Neuronal stem cell (in vitro differentiated cells): Measurements from ENCODE around the gene TM9SF4.

ENCODE experiments used
- DNase-seq: peaks from one replicate; pipeline ENCODE4 v3.0.0-alpha.2; 2013; ENCODE audit warnings: low spot score
- H2AFZ ChIP-seq: one replicate; pipeline ENCODE4 v1.6.1; 2013; ENCODE audit warnings: mild to moderate bottlenecking, low read length, inconsistent platforms
- H2AK5ac ChIP-seq: 2 replicates; pipeline ENCODE4 v1.6.1; 2013; ENCODE audit warnings: low read depth, mild to moderate bottlenecking, inconsistent platforms, low read length, moderate library complexity, mixed read lengths
- H2BK120ac ChIP-seq: 2 replicates; pipeline ENCODE4 v1.6.1; 2013; ENCODE audit warnings: low read depth, mild to moderate bottlenecking, inconsistent platforms, low read length, moderate library complexity, mixed read lengths
- H2BK12ac ChIP-seq: one replicate; pipeline ENCODE4 v1.6.1; 2013; ENCODE audit warnings: low read length, inconsistent platforms
- H2BK15ac ChIP-seq: 2 replicates; pipeline ENCODE4 v1.6.1; 2013; ENCODE audit warnings: mild to moderate bottlenecking, low read length, inconsistent platforms, mixed read lengths
- H2BK5ac ChIP-seq: one replicate; pipeline ENCODE4 v1.6.1; 2013; ENCODE audit warnings: inconsistent platforms, mild to moderate bottlenecking, low read length, moderate library complexity
- H3K14ac ChIP-seq: one replicate; pipeline ENCODE4 v1.6.1; 2013; ENCODE audit warnings: low read length, inconsistent platforms
- H3K18ac ChIP-seq: 2 replicates; pipeline ENCODE4 v1.6.1; 2013; ENCODE audit warnings: low read length, inconsistent platforms
- H3K23ac ChIP-seq: 2 replicates; pipeline ENCODE4 v1.6.1; 2013; ENCODE audit warnings: low read depth, mild to moderate bottlenecking, mixed read lengths, low read length, inconsistent platforms; ENCODE audit not compliant: poor library complexity
- H3K27ac ChIP-seq: replicated peaks from 3 replicates; pipeline ENCODE4 v1.5.1; 2013; ENCODE audit warnings: low read length, inconsistent platforms
- H3K27me3 ChIP-seq, 3 experiments: 2 replicates each; pipeline ENCODE4 v1.6.1; 2013; ENCODE audit warnings: low read length in 3 of 3, mild to moderate bottlenecking in 2 of 3, inconsistent platforms in 1 of 3, low read depth in 1 of 3, mixed read lengths in 1 of 3, moderate library complexity in 1 of 3; ENCODE audit not compliant: control insufficient read depth in 3 of 3, insufficient read depth in 3 of 3
- H3K36me3 ChIP-seq, 2 donors: replicated peaks in 1 of 2; 2 replicates each; pipeline ENCODE4 v1.6.1; 2013; ENCODE audit warnings: low read length in 2 of 2; ENCODE audit not compliant: control insufficient read depth in 2 of 2, insufficient read depth in 2 of 2
- H3K4ac ChIP-seq: 2 replicates; pipeline ENCODE4 v1.6.1; 2013; ENCODE audit warnings: inconsistent platforms, mild to moderate bottlenecking, low read length, moderate library complexity
- H3K4me1 ChIP-seq, 2 donors: 1 replicate in 1 of 2; 2 replicates in 1 of 2; pipeline ENCODE4 v1.6.1; 2013; ENCODE audit warnings: low read length in 2 of 2, low read depth in 1 of 2; ENCODE audit not compliant: control insufficient read depth in 2 of 2, insufficient read depth in 1 of 2
- H3K4me2 ChIP-seq: one replicate; pipeline ENCODE4 v1.6.1; 2013; ENCODE audit warnings: mild to moderate bottlenecking, low read length, inconsistent platforms; ENCODE audit not compliant: insufficient read depth, poor library complexity, severe bottlenecking
- H3K4me3 ChIP-seq, 2 donors: 2 replicates each; pipeline ENCODE4 v1.5.1; 2013; ENCODE audit warnings: low read length in 2 of 2, mild to moderate bottlenecking in 2 of 2, inconsistent platforms in 1 of 2, moderate library complexity in 1 of 2
- H3K79me1 ChIP-seq: one replicate; pipeline ENCODE4 v1.6.1; 2013; ENCODE audit warnings: low read depth, mild to moderate bottlenecking, inconsistent platforms, low read length, moderate library complexity
- H3K9ac ChIP-seq: one replicate; pipeline ENCODE4 v1.6.1; 2013; ENCODE audit warnings: mild to moderate bottlenecking, low read depth, low read length, inconsistent platforms; ENCODE audit not compliant: poor library complexity
- H3K9me3 ChIP-seq, 2 donors: replicated peaks in 1 of 2; 2 replicates each; pipeline versions ENCODE3 to v1.6.1; 2013; ENCODE audit warnings: low read length in 2 of 2, mild to moderate bottlenecking in 2 of 2, inconsistent platforms in 1 of 2, low read depth in 1 of 2, mixed read lengths in 1 of 2, moderate library complexity in 1 of 2; ENCODE audit not compliant: control insufficient read depth in 2 of 2, insufficient read depth in 1 of 2
- H4K8ac ChIP-seq: one replicate; pipeline ENCODE4 v1.6.1; 2013; ENCODE audit warnings: low read depth, mild to moderate bottlenecking, inconsistent platforms, low read length, moderate library complexity
- H4K91ac ChIP-seq: one replicate; pipeline ENCODE4 v1.6.1; 2013; ENCODE audit warnings: low read length, low read depth, mild to moderate bottlenecking, inconsistent platforms; ENCODE audit not compliant: poor library complexity
- WGBS, 2 donors: extraction: QIAGEN DNeasy Blood & Tissue Kit; methylation state at CpG; one replicate each; pipeline ENCODE4 v1.1.7; 2013; ENCODE audit warnings: missing lambda C conversion rate in 2 of 2, mixed read lengths in 1 of 2; ENCODE audit not compliant: insufficient read length in 2 of 2, insufficient replicate concordance in 1 of 2; ENCODE audit errors: extremely low coverage in 2 of 2; 5-methylcytosine and 5-hydroxymethylcytosine counted together

TM9SF4 gene

DNA sequence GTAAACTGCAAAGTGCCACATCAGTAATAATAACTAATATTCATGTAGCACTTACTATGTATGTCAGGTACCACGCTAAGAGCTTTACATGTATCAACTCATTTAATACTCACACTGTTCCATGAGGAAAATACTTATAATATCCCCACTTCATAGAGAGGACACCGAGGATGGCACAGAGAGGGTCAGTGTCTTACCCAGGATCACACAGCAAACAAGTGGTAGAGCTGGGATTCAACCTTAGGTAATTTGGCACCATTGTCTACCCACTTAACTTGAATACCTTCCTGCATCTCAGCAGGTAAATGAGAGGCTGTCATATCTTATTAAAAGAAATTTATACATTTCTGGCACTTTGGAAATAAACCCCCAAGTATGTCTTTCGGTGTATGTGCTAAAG lies 106.2 kb downstream of the TM9SF4 start:
- DNase-seq, result no peak
- Histone ChIP-seq H3K4me2 (no peak overlapping the region), H2BK15ac (no peak overlapping the region), H3K79me1 (no peaks in the 10 kb centered on the region), H2AFZ (no peak overlapping the region), H3K9ac (no peak overlapping the region), H4K8ac (no peak overlapping the region), H2BK120ac (no peak overlapping the region), H4K91ac (no peak overlapping the region), H2BK5ac (no peak overlapping the region), H3K27ac (no peak overlapping the region), H3K4me3 (no peak overlapping the region), H2AK5ac (no peak overlapping the region), H2BK12ac (no peak overlapping the region), H3K18ac (no peak overlapping the region), H3K4ac (no peak overlapping the region), H3K27me3 (no peaks in the 10 kb centered on the region), H3K23ac (no peak overlapping the region), H3K36me3 (peaks cover 35 to 86% of the 10 kb centered on the region in 2 donors), H3K4me1 (no peaks in the 10 kb centered on the region), H3K9me3 (no peaks in the 10 kb centered on the region), H3K14ac (no peak overlapping the region)
- WGBS, 2 donors, result no CpG with 5 or more reads among the region's 3 CpGs

DNA sequence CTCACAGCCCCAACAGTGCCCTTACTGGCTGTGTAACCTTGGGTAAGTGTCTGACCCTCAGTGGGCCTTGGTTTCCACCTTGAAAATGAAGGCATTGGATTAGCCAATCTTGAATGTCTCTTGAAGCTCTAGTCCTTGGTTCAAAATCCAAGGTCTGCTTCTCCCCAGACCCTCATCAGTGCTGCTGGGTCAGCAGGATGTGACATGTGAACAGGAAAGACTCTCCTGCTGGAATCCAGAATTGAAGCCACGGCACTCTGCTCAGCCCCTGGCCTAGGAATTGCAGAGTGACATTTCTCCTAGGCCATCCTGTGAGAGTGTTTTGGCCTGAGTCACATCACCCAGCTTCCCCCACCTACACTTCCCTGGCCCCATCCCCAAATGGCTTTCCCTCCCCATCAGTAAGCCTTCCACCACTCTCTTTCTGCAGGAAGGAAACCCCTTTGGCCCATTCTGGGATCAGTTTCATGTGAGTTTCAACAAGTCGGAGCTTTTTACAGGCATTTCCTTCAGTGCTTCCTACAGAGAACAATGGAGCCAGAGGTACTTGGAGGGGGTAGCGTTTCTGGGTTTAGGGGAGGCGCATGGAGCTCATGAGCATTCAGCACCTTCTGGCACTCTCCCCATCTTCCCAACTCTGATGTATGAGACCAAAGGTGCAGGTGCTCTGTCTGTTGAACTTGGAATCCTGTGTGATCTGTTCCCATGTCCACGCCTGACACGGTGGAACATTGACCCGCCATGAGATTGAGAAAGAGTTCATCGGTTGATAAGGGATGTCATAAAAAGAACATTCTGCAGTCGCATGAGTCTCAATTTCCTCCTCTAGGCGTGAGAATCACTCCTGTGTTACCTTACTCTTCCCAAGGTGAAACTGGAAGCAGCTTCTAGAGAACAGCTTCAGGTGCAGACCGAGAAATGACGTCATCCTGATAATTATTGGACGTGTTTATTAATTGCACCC lies 106.9 kb downstream of the TM9SF4 start:
- H3K18ac ChIP-seq, result no peak overlapping the region
- no peaks in the 10 kb centered on the region for H3K9me3 ChIP-seq
- H4K91ac ChIP-seq, result no peak overlapping the region
- peaks cover 36 to 86% of the 10 kb centered on the region in 2 donors for H3K36me3 ChIP-seq
- H3K4ac ChIP-seq, result no peak overlapping the region
- DNase-seq, result no peak
- no peak overlapping the region for H2BK120ac ChIP-seq
- H3K4me3 ChIP-seq, result no peak overlapping the region
- H2BK15ac ChIP-seq, result no peak overlapping the region
- H4K8ac ChIP-seq, result no peak overlapping the region
- no peak overlapping the region for H2AFZ ChIP-seq
- no peak overlapping the region for H3K23ac ChIP-seq
- H3K79me1 ChIP-seq, result no peaks in the 10 kb centered on the region
- no peaks in the 10 kb centered on the region for H3K4me1 ChIP-seq
- H2BK12ac ChIP-seq, result no peak overlapping the region
- no peak overlapping the region for H3K9ac ChIP-seq
- H3K14ac ChIP-seq, result no peak overlapping the region
- H3K27me3 ChIP-seq, result no peaks in the 10 kb centered on the region
- H3K4me2 ChIP-seq, result no peak overlapping the region
- H2AK5ac ChIP-seq, result no peak overlapping the region
- H2BK5ac ChIP-seq, result no peak overlapping the region
- no CpG with 5 or more reads among the region's 13 CpGs for WGBS, 2 donors
- H3K27ac ChIP-seq, result no peak overlapping the region
